ENCODE measurements around the gene ZSCAN21. TPM values are rescaled to one million over a fixed set of nuclear protein-coding genes. Genes with fewer than 3 reads are reported as not detected.

Gene ZSCAN21
- total and polyA plus RNA-seq, 2 donors (not counting 3 experiments of a cell fraction or from before 2014, with no cell fraction given), result 7.4 to 7.7 TPM

DNA sequence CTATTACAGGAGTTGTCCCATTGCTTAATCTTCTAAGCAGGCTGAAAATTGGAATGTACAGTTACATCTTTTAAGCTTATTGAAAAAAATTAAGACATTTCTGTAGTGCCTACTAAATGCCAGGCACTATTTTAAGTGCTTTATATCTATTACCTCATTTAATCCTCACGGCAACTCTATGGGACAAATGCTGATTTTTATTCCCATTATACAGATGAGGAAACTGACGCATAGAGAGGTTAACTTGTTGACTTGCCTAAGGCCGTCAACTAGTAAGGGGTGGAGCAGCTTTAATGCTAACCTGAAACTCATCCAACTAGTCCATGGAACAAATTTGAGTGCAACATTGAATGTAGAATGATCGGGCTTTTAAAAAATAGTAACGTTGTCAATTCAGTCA lies 31.7 kb upstream of the ZSCAN21 start:
- no peak for FAIRE-seq
- intact Hi-C loops (cut with micrococcal nuclease), result loop anchor here (2.0 kb wide), 1 partner anchor 23 kb away; no protein-coding TSS in a partner anchor
- H3K4me3 ChIP-seq (replicated peaks in 1 of 3; ENCODE audit: insufficient read depth in 1 of 3, low read depth in 1 of 3, low read length in 3 of 3), result no peak overlapping the region

More for the DNA sequence above, 31.7 kb upstream of the ZSCAN21 start:
- no peaks in the 10 kb centered on the region for H4K20me1 ChIP-seq (replicated peaks; ENCODE audit: control insufficient read depth, extremely low read depth, insufficient read depth, low read length)
- TF ChIP-seq FOS (IDR thresholded peaks at IDR 0.05; ENCODE audit: borderline replicate concordance, insufficient read depth, low read length) (no peak), EZH2 (IDR thresholded peaks at IDR 0.05; ENCODE audit: borderline replicate concordance, low read depth, low read length, severe bottlenecking) (no peak), GATA2 (IDR thresholded peaks at IDR 0.05; ENCODE audit: insufficient read depth, insufficient read length, low read depth, low read length) (no peak), MYC (IDR thresholded peaks at IDR 0.05; ENCODE audit: low read depth, low read length) (no peak), MAX (IDR thresholded peaks at IDR 0.05; ENCODE audit: insufficient read depth, insufficient read length) (no peak), POLR2A (IDR thresholded peaks at IDR 0.05; ENCODE audit: low read depth, low read length) (no peak), JUN (IDR thresholded peaks at IDR 0.05; ENCODE audit: borderline replicate concordance, insufficient read depth, insufficient read length, low read depth) (no peak), POLR2AphosphoS5 (IDR thresholded peaks at IDR 0.05; ENCODE audit: insufficient read depth, low read depth, low read length) (no peak)
- TF ChIP-seq, protein P1, sequence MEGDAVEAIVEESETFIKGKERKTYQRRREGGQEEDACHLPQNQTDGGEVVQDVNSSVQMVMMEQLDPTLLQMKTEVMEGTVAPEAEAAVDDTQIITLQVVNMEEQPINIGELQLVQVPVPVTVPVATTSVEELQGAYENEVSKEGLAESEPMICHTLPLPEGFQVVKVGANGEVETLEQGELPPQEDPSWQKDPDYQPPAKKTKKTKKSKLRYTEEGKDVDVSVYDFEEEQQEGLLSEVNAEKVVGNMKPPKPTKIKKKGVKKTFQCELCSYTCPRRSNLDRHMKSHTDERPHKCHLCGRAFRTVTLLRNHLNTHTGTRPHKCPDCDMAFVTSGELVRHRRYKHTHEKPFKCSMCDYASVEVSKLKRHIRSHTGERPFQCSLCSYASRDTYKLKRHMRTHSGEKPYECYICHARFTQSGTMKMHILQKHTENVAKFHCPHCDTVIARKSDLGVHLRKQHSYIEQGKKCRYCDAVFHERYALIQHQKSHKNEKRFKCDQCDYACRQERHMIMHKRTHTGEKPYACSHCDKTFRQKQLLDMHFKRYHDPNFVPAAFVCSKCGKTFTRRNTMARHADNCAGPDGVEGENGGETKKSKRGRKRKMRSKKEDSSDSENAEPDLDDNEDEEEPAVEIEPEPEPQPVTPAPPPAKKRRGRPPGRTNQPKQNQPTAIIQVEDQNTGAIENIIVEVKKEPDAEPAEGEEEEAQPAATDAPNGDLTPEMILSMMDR (IDR thresholded peaks at IDR 0.05; ENCODE audit: extremely low read depth in 1 of 2, insufficient read depth in 1 of 2, low read depth in 1 of 2, low read length in 2 of 2), result no peak
- H3K4me1 ChIP-seq (ENCODE audit: control insufficient read depth, extremely low read depth, insufficient read depth, low read length), result peaks cover 12% of the 10 kb centered on the region
- no TSS peak for BruUV-seq (replicated peaks)
- H3K36me3 ChIP-seq (ENCODE audit: control insufficient read depth in 2 of 2, extremely low read depth in 1 of 2, insufficient read depth in 2 of 2, low read length in 2 of 2), result peaks cover 2 to 4% of the 10 kb centered on the region in 2 experiments
- H3K9me1 ChIP-seq (replicated peaks; ENCODE audit: control insufficient read depth, extremely low read depth, insufficient read depth, low read length), result no peaks in the 10 kb centered on the region
- no peaks in the 10 kb centered on the region for H3K27me3 ChIP-seq (ENCODE audit: control insufficient read depth in 2 of 2, insufficient read depth in 2 of 2, low read length in 2 of 2)
- H3K4me2 ChIP-seq (ENCODE audit: insufficient read depth, low read length), result no peak overlapping the region
- no peak overlapping the region for H3K9ac ChIP-seq (replicated peaks; ENCODE audit: extremely low read depth, insufficient read depth, low read length)
- H3K27ac ChIP-seq (ENCODE audit: insufficient read depth, low read depth, low read length), result no peak overlapping the region
- ChIA-PET POLR2A (no interaction called here), CTCF (interaction anchor here (0.7 to 1.3 kb wide), 6 partner anchors 8 to 32 kb away, joined by 3 to 8 read pairs (median 3); partner anchors contain the start of gene ZSCAN21)
- peaks cover 51% of the 10 kb centered on the region for H3K79me2 ChIP-seq (ENCODE audit: control insufficient read depth, insufficient read depth, low read length)
- dilution Hi-C loops (cut with MboI; ENCODE audit: extremely low pct_ligation_motif_present, low sequenced_read_pairs), result no loop called here
- no peak overlapping the region for H2AFZ ChIP-seq (ENCODE audit: low read depth, low read length)
- no peaks in the 10 kb centered on the region for H3K9me3 ChIP-seq (replicated peaks; ENCODE audit: control insufficient read depth, insufficient read depth, low read length)
- no peak for DNase-seq (ENCODE audit: low read depth, low spot score)
